Ascending aorta (tissue), 2 donors: ENCODE data around the gene LLGL2. TPM values are rescaled to one million over a fixed set of nuclear protein-coding genes. Genes with fewer than 3 reads are reported as not detected.

ENCODE experiments used
- DNase-seq, 2 donors: peaks; one replicate each; pipeline ENCODE4 v3.0.0-alpha.2; 2019; ENCODE audit warnings: low spot score in 2 of 2
- H3K27ac ChIP-seq, 2 donors: fragments of 200-600 bp; sonication (generic); one replicate each; pipeline ENCODE4 v1.5.1; 2016 to 2017; ENCODE audit warnings: mild to moderate bottlenecking in 1 of 2
- H3K27me3 ChIP-seq: fragments of 200-600 bp; sonication (generic); one replicate; pipeline ENCODE4 v1.5.1; 2017
- H3K36me3 ChIP-seq, 2 donors: fragments of 200-600 bp; sonication (generic); one replicate each; pipeline ENCODE4 v1.5.1; 2016
- H3K4me1 ChIP-seq, 2 donors: fragments of 200-600 bp; sonication (generic); one replicate each; pipeline ENCODE4 v1.5.1; 2016 to 2017; ENCODE audit warnings: mild to moderate bottlenecking in 1 of 2
- H3K4me3 ChIP-seq, 2 donors: fragments of 200-600 bp; sonication (generic); one replicate each; pipeline ENCODE4 v1.5.1; 2016 to 2017; ENCODE audit warnings: mild to moderate bottlenecking in 1 of 2
- H3K9me3 ChIP-seq, 2 donors: fragments of 200-600 bp; sonication (generic); one replicate each; pipeline ENCODE4 v1.5.1; 2016
- CTCF ChIP-seq, 3 experiments: fragments of 200-600 bp in 2 of 3; fragments of 450-650 bp in 1 of 3; sonication (generic) in 2 of 3; IDR thresholded peaks; one replicate each; pipeline ENCODE4 v1.5.1; 2016 to 2019; ENCODE audit warnings: antibody characterized with exemption in 3 of 3, mild to moderate bottlenecking in 1 of 3, moderate library complexity in 1 of 3
- intact Hi-C: fragments of 100-400 bp; cut with DNase I; formaldehyde crosslinking; loops from one replicate; pipeline ENCODE4 v1.15.1; 2023
- total RNA-seq: library from RNA; depleted of rRNA; stranded (reverse); fragments of >200 nt; gene quantifications from one replicate; pipeline ENCODE4 v1.1.0, GENCODE V29; 2016

LLGL2 gene
- total RNA-seq, 1 donor from 2014 or later, result 41.8 TPM

DNA sequence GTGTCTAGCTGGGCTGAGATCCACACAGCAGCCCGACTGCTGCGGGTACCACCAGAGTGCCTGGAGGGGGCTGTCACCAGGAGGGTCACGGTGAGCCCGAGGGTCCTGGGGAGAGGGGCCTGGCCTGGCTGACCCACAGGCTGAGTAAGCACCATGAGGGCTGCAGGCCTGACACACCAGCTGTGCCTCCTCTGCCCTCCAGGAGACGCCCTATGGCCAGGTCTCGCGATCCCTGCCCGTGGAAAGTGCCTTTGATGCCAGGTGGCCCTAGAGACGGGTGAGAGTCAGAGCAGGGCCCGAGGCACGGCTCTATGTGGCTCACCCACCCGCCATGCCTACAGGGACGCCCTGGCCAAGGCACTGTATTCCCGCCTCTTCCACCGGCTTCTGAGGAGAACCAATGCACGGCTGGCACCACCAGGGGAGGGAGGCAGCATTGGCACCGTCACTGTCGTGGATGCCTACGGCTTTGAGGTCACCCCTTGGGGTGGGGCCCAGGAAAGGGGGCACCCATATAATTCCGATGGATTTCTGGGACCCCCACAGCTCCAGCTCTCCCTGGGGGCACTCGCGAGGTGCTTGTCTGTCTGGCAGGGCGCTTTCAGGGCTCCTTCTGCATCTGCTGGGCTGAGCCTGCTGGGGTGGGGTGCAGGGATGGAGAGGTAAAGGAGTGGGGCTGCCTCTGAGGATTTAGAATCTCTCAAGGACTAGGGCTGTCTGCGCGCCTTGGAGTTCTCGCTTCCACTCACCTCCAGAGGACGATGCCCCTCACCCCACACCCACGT, 69.2 kb downstream of the LLGL2 start:
- Histone ChIP-seq H3K27ac (no peak overlapping the region), H3K27me3 (no peaks in the 10 kb centered on the region), H3K4me3 (no peak overlapping the region), H3K9me3 (no peaks in the 10 kb centered on the region), H3K4me1 (no peaks in the 10 kb centered on the region), H3K36me3 (no peaks in the 10 kb centered on the region)
- no peak for TF ChIP-seq CTCF (IDR thresholded peaks at IDR 0.05)
- intact Hi-C loops, result no loop called here
- DNase-seq, result no peak

DNA sequence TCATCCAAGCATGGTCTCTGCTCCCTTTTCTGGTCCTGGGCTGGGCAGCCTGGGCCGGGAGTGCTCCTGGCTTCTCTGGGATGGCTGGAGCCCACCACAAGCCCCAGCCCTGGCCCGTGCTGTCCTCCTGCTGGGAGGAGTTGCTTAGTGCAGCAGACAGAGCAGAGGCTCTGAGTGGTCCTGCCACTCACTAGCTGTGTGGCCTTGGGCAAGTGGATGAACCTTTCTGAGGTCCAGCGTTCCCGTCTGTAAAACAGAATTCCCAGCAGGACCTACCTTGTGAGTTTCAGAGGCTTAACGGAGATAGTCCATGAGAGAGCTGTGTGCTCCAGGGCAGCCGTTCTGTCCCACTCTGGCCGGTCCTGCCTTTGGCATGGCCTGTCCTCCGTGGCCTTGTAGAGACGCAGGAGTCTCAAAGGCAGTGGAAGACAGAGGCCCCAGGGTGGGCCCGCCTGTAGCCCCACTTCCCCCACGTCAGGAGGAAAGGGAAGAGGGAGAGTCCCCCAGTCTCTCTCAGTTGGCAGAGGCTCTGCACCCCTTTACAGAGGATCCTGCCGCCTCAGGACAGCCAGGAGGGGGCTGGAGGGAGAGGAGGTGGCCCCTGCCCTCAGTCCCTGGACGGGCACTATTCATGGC, 69.9 kb downstream of the LLGL2 start:
- intact Hi-C loops, result no loop called here
- no peaks in the 10 kb centered on the region for H3K36me3 ChIP-seq
- no peaks in the 10 kb centered on the region for H3K9me3 ChIP-seq
- H3K4me1 ChIP-seq, result no peaks in the 10 kb centered on the region
- H3K27ac ChIP-seq, result no peak overlapping the region
- no peak for DNase-seq
- H3K27me3 ChIP-seq, result no peaks in the 10 kb centered on the region
- TF ChIP-seq CTCF (IDR thresholded peaks at IDR 0.05), result no peak
- H3K4me3 ChIP-seq, result no peak overlapping the region

- Histone ChIP-seq H3K36me3 (no peaks in the 10 kb centered on the region), H3K4me1 (no peaks in the 10 kb centered on the region), H3K9me3 (no peaks in the 10 kb centered on the region), H3K27ac (no peak overlapping the region), H3K27me3 (no peaks in the 10 kb centered on the region), H3K4me3 (no peak overlapping the region)
- no peak for DNase-seq
- no peak for TF ChIP-seq CTCF (IDR thresholded peaks at IDR 0.05)
- intact Hi-C loops, result no loop called here
These were observed 70.4 kb downstream of the LLGL2 start for GRCh38 chr17:75595920-75596313.

- no peak for DNase-seq
- Histone ChIP-seq H3K4me1 (no peaks in the 10 kb centered on the region), H3K27ac (no peak overlapping the region), H3K36me3 (no peaks in the 10 kb centered on the region), H3K4me3 (no peak overlapping the region), H3K27me3 (no peaks in the 10 kb centered on the region), H3K9me3 (no peaks in the 10 kb centered on the region)
- no peak for TF ChIP-seq CTCF (IDR thresholded peaks at IDR 0.05)
- intact Hi-C loops, result no loop called here
These were observed 71.0 kb downstream of the LLGL2 start for GRCh38 chr17:75596320-75597087.

GRCh38 chr17:75601057-75601987, 75.8 kb downstream of the LLGL2 start:
- TF ChIP-seq CTCF (IDR thresholded peaks at IDR 0.05), result peak; percentile 19 to 55 (median 36)
- no peaks in the 10 kb centered on the region for H3K9me3 ChIP-seq
- H3K4me3 ChIP-seq, result no peak overlapping the region
- intact Hi-C loops, result no loop called here
- H3K36me3 ChIP-seq, result no peaks in the 10 kb centered on the region
- no peaks in the 10 kb centered on the region for H3K4me1 ChIP-seq
- H3K27ac ChIP-seq, result no peak overlapping the region
- no peak for DNase-seq
- no peaks in the 10 kb centered on the region for H3K27me3 ChIP-seq
